Measurements from ENCODE around the gene BBS5. TPM values are rescaled to one million over a fixed set of nuclear protein-coding genes. Genes with fewer than 3 reads are reported as not detected.
"Not testable (repeated sequence)": the region's sequence is repeated elsewhere in the genome, so short reads cannot be mapped to it uniquely, and the experiment has no call there.

BBS5 gene
- total RNA-seq, 1 donor from 2014 or later: 7.5 TPM

DNA sequence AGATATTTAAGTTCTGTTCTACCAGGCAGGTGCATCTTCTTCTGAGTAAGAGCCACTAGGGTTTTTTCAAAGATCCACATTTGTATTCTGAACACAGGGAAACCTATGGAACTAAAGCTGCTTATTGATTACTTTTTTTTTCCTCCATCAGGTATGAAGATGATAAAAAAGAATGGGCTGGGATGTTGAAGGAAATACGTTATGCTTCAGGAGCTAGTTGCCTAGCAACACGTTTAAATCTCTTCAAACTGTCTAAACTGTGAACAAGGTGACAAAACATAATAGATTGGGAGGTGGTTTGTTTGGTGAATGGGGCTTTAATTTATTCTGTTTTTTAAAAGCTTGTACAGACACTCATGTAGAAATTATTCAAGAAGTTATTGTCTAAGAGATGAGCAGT, 46.1 kb downstream of the BBS5 start:
- ATAC-seq (no peak), DNase-seq (no peak)
- intact Hi-C loops (cut with micrococcal nuclease): no loop called here

DNA sequence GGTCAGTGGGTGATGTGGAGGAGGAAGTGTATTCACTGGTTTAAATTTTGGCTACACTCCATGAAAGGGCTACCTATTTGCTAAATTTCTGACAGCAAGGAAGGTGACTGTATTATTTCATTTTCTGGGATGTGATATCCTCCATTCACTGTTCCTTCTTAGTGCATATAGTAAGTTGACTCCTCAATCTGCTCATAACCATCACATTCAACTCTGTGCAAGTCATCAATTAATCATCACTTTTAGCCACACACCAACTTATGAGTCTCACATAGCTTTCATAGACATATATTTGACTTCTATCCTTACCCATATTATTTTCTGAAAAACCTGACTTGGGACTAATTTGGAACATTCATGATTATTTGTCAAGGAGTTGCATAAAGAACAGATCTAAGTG, 47.2 kb downstream of the BBS5 start:
- DNase-seq (no peak), ATAC-seq (no peak)
- intact Hi-C loops (cut with micrococcal nuclease): no loop called here

DNA sequence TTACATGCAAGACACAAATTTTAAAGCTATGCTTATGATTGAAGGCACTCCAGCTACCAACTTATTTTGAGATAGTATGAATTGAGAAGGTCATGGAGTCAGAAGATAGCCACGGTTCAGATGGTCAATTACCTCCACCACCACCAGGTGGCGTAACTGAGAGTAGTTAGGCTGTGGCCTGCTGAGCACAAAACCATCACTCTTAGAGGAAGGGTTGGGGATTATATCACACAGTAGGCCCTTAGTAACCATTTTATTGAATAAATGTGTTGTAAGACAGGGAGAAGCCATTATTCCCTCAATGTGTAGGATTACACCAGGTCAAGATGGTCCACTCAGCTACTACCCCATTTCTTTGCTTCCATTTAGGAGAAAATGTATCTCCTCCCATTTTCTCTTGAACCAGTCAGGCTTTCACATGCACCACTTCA, 49.0 kb downstream of the BBS5 start:
- DNase-seq (peak; percentile 68), ATAC-seq (peak; percentile 80)
- intact Hi-C loops (cut with micrococcal nuclease): no loop called here

GRCh38 chr2:169539460-169539859, 60.2 kb downstream of the BBS5 start:
- intact Hi-C loops (cut with micrococcal nuclease); ATAC-seq; DNase-seq: not testable (repeated sequence)

DNA sequence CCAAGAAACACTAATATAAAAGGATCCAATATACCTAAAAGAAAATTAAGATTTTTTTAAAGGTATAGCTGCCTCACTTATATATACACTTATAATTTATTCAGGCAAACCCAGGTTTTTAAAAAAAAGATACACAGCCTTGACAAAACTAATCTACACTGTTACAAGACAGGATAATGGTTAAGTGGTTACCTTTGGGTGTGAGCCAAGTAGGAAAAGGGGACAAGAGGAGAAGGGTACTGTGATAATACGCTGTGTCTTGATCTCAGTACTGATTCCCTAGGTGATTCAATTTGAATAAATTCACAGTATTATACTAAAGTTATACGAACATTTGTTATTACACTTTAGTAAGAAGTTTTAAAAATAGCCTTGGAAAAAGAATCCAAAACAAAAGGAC, 60.9 kb downstream of the BBS5 start:
- no peak for ATAC-seq
- intact Hi-C loops (cut with micrococcal nuclease): no loop called here
- no peak for DNase-seq

DNA sequence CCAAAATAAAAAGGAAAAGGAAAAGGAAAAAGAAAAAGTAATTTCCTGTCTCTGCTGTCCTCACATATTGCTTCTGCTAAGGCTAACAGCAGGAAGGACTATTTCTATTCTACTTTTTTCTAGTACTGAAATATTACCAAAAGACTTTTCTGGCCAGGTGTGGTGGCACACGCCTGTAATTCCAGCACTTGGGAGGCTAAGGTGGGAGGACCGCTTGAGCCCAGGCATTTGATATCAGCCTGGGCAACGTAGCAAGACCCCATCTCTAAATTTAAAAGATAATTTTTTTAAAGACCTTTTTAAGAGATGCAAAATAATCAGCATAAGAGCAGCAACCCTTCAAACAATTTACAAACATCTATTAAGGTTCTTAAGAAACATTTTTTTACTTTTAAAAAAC, 63.1 kb downstream of the BBS5 start:
- DNase-seq: no peak
- ATAC-seq: no peak
- intact Hi-C loops (cut with micrococcal nuclease): no loop called here

- DNase-seq (no peak), ATAC-seq (no peak)
- intact Hi-C loops (cut with micrococcal nuclease): no loop called here
These were observed 67.5 kb downstream of the BBS5 start for GRCh38 chr2:169546756-169547155.

Other genes starting within 250 kb of the BBS5 start
- gene LRP2, start 117.0 kb upstream of the BBS5 start, total RNA-seq: 2.0 TPM
- 168 TPM for gene KLHL41, start 30.2 kb downstream of the BBS5 start, total RNA-seq
- gene FASTKD1, start 94.4 kb downstream of the BBS5 start, total RNA-seq: 111 TPM
- gene PPIG, start 104.9 kb downstream of the BBS5 start, total RNA-seq: 35.2 TPM
- not detected for gene CFAP210, start 214.9 kb downstream of the BBS5 start, total RNA-seq
- gene PHOSPHO2, start 215.0 kb downstream of the BBS5 start, total RNA-seq: 3.4 TPM